SK-N-DZ (cell line): ENCODE data around the gene MYO10.
A peak's percentile ranks its signal among the peaks of the same experiment; 100 is the strongest.

Source experiments
- DNase-seq: peaks from one replicate; pipeline ENCODE4 v3.0.0-alpha.2; 2015; ENCODE audit warnings: low spot score

The MYO10 gene

DNA sequence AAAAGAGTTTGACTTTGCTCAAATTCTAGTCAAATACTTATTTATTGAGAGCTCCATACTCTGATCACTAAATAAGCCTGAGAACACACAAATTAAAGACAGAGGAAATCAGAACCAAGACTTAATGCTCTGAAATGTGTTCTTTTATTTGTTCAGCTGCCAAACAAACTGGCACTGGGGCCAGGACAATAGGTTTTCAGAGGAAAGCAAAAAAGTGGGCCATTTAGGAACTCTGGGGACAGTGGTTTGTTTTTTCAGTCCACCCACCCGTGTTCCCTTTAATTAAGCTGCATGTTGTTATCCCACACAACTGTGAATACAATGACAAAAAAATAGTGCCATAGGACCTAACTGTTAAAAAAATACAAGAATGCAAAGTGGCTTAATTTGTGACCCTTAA lies 223.9 kb downstream of the MYO10 start:
- no peak for DNase-seq

DNA sequence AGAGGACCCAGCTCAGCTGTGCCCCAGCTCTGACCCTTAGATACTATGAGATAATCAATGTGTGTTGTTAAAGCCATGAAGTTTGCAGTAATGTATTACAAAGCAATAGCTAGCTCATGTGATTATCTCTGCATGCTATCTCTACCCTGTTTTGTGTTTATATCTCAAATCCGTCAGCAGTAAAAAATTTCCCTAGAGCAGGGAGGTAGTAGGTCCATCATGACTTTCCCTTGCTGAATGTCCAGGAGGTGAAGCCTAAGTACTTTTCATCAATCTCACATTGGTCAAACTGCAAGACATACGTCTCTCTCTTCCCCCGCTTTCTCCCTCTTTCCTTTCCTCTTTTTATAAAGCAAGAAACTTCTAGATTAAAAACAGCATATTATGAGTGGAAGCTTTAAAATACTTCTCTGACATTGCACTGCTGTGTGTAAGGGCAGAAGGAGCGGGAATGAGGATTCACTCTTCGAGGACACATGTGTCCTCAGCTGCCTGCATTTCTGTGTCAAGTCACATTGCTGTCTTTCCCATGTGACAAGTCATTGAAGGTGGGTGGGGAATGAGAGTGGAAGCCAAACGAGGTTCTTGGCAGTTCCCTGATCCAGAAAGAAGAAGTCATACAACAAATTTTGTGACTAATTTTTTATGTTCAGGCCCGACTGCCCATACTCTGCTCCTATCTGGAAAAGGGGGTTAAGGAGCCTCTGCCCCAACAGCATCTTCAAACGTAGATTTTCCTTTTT lies 226.2 kb downstream of the MYO10 start:
- DNase-seq: no peak

DNA sequence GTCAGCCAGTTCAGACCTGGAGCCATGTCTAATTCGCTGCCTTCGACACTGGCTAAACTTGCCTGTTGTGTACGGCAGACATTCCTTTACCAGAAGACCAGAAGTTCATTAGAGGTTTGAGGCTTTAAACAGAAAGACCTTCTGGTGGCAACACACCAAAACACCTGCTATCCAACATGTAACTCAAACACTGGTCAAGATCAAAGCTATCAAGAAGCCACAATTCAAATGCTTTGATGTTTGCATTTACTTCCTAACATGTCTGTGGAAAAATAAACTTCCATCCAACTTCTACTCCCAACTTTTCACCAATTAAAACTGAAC lies 228.3 kb downstream of the MYO10 start:
- DNase-seq: no peak

DNA sequence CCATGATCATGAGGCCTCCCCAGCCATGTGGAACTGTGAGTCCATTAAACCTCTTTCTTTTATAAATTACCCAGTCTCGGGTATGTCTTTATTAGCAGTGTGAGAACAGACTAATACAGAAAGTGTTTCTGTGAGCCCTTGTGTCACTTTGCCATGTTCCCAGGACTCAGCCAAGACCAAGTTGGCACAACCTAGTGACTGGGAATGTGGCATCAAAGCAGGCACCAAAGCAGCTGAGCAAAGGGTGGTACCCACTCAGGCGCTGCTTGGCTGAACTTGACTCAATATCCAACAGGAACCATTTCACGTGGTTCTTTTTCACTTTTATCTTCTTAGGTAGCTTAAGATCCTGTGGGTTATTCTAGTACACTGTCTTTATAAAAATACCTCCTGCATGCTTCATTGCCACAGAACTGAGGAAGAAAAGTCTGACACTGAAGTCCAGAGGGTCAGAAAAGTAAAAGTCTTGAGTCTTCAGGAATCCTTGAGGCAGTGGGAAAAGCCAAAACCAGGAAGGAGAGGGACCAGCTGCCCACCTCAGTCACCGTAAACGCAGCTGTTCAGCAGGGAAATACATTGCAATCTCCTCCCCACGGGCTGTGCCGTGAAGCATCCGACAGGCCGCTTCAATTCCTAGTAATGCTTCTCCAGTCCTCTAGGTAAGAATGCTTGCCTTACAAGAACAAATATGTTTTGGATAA lies 228.8 kb downstream of the MYO10 start:
- DNase-seq: no peak

DNA sequence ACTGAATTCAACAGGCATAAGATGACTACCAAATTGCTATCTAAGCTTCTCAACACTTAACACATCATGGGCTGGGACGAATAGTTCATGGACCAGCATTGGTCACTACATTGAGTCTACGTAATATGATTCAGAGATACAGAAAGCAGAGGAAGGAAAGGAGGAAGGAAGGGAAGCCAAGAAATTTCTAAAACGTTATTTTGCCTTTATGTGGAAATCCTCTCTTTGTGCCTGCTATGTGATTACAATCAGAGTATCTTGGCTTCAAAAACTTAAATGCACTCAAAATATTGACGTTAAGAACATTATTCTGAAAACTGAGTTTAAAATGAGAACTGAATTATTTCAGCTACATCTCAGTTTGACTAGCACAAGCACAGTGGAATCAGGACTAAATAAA lies 231.1 kb downstream of the MYO10 start:
- no peak for DNase-seq

DNA sequence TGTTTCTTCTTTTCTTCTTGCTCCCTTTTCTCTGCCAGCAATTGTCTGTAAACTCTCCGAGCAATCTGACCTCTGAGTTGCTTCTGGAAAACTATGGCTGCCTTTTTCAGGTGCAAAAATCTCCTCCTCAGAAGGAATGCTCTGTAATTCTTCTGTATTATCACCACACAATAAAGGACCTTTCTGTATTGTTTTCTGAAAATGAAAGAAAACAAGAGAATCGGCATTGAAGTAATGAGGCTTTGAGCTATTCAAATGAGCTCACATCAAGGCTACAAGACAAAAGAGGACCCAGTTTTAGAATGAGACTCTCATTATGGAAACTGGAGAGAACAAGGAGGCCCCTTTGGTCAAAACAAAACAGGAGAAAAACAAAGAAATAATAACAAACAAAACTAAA lies 233.1 kb downstream of the MYO10 start:
- DNase-seq: no peak

DNA sequence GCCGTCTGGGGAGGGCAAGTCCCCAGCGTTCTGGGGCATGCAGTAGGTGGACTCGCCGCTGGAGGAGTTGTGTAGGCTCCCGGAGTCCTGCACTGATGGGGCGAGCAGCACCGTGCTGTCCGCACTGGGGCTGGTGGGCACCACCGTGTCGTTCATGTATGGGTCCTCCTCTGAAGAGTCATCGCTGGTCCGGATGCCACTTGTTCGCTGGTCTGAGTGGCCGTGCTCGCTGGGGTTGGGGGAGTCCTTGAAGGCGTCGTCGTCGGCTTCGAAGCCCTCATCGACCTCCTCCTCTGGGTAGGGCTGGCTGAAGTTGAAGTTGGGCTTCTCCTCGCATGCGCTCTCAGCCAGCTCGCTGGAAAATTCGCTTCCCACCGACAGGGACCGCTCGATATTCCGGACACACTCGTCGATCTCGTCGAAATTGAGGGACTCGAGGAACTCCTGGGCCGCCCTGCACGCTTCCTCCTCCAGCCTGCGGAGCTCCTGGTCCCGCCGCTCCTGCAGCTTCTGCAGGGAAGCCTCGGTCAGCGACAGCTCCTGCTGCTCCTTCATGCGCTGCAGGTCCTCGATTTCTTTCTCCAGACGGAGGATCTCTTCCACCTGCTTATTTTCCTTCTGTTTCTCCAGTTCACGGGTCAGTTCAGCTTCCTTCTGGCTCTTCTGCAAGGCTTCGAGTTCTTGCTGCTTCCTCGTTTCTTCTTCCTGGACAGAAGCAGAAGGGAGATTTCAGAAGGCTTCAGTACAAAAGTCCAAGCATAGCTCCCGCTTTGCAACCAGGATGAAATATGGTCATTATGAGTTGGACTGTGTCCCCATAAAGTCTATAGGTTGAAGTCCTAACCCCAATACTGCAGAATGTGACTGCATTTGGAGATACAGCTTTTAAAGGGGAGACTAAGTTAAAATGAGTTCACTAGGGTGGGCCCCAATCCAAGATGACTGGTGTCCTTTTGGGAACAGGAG lies 234.7 kb downstream of the MYO10 start:
- DNase-seq: no peak

DNA sequence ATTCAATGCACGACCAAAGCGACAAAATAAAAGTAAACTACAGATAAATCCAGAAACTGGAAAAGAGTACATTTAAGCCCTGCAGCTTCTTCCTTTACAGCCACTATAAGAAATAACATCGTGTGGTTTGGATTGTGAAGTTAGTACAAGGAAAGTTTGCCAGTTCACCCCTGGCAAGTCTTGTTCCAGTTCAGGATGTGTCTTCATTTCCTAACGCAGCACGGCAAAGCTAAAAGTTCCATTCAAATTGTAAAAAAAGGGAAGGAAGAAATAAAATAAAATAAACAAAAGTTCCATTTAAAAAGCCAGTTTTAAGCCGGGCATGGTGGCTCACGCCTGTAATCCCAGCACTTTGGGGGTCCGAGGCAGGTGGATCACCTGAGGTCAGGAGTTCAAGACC lies 236.0 kb downstream of the MYO10 start:
- no peak for DNase-seq

DNA sequence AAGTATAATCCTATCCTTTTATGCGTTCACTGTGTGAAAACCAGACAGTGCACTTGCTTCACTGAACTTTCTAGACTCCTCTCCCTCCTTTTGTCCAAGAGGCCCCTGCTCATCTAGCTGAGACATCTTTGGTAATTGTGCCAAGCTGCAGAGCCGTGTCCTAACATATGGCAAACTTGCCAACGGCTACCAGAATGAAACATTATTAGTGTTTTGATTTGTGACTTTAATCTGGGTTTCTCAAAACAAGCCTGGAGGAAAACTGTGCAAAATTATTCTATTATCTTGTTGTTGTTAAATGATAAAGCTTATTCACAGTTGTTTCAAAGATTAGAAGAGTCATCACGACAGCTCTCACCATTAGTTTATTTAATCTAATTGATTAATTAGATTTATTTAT lies 240.3 kb downstream of the MYO10 start:
- no peak for DNase-seq

DNA sequence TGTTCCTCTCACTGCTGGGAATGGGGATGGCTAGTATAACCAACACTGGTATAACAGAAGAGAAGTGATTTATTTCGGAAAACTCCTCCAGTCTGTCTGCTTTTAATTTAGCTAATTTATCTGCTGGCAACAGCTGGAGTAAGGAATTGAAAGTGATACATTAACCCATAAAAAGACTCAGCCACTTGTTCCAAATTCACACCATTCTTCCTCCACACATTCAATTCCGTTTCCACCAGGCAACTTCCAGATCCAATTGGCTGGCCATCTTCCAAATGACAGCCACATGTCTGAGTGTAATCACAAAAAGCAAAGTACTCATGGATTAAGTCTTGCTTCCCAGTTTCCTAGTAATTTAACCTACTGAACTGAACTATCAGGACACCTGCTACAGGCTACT lies 242.2 kb downstream of the MYO10 start:
- DNase-seq: no peak

DNA sequence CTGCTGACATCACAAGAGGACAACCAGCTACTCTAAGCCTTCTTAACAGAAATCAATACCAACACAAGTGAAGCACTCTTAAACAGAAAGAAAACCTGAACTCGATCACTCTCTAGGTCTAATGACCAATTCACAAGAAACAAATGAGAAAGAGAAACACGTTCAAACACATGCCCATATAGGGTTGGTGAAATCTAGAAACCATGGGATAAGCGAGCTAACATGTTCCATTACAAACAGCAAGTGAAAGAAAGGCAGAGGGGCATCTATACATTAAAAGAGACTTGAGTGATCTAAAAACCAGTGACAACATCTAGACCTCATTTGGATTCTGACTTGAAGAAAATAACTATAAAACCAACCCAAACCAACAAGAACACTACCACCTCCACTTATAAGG lies 244.4 kb downstream of the MYO10 start:
- no peak for DNase-seq

DNA sequence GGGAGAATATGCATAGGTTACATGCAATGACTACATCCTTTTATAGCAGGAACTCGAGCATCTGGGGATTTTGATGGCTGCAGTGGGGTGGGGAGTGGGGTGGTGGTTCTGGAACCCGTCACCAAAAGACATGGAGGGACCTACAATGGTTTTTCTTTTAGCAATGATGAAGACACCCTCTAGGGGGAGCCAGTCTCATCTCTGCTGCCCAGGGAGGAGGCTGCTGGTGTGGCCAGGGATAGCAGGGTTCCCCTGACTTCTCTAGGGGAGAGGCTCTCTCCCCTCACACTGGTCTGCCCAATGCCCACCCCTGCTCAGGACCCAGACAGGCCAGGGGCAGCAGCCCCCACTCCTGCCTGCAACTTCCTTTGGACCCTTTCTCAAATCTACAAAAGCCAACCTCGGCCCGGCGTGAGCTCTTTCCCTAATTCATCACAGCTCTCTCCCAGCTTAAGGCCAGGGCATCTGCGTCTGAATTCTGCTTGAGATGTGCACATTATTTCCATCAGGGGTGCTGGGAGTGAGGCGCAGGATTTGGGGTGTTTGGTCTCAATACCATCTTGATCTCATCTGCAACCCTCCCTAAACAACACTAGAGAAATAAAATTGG lies 245.7 kb downstream of the MYO10 start:
- peak; percentile 48 for DNase-seq

DNA sequence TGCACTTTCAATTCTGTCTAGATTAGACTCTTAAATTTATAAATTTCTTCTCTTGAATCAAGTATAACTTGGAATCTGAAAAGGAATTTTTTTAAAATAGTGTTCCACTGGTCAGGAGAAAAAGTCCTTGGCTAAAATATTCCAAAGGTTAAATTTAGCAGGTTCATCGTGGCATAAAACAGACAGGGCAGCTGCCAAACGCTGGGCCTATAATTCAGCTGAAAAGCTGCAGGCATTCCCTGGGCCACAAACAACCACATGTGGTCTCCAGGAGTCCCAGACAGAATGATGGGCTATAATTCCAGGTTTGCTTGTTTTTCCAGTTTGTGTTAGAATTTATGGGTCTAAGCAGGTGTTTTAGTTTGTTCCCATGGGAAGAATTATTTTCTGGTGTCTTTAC lies 248.2 kb downstream of the MYO10 start:
- DNase-seq: peak; percentile 24

DNA sequence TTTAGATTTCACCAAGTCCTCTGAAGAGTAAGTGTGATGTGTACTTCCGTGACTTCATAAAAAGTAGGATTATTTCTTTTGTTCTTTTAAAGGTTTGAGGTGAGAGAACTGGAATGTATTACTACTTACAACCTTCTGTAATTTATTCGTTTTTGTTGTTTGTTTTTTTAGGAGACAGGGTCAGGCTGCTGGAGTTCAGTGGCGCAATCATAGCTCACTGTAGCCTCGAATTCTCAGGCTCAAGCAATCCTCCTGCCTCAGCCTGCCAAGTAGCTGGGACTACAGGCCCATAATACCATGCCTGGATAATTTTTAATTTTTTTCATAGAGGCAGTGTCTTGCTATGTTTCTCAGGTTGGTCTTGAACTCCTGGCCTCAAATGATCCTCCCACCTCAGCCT lies 251.0 kb downstream of the MYO10 start:
- DNase-seq: no peak

DNA sequence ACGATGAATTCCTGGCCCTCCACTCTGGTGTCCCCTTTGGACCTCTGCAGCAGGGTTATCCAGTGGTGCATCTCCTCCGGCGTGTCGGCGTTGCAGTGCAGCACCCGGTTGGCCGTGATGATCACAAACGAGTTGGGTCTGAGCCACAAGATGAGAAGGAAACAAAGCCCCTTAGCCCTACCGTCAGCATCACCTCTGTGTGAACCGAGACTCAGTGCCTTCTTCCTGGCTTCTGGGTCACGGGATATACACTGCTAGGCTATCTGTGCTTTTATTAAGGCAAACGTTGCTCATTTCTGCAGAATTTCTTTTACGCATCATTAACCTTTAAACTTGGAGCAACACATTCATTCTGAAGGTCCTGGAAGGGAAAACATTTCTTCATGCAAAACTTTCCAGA lies 254.2 kb downstream of the MYO10 start:
- no peak for DNase-seq

DNA sequence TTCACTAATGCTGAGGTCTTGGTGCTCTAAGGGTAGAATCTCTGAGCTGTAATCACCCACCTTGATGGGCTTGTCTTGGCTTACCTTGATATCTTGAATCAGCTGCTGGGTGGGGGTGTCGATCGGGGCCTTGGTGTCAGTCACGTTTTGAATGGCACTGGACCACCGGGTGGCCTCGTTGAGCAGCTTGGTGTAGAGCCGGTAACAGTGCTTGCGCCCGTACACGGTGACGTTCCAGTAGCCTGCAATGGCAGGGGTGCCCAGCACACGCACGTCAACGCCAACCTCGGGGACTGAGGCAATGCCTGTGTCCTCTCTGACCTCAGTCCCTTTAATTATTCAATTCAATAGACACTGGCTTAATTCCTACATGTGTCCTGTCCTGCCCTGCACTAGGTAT lies 256.2 kb downstream of the MYO10 start:
- DNase-seq: no peak

DNA sequence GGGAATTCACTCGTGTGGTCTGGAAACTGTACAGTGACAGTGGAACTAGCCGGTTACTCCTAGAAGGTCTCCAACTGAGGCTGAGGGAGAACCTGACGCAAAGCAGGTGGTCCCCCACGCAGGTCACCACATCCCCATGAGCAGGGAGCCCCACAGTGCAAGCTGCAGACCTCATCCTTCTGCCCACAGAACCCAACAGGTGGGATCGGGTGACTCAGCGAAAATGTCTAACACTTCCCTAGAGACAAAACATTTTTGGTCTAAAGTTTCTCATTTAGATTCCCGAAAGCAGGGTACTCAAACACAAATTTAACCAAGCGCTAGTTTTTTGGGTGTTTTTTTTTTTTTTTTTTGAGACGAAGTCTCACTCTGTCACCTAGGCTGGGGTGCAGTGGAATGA lies 256.9 kb downstream of the MYO10 start:
- DNase-seq: no peak

DNA sequence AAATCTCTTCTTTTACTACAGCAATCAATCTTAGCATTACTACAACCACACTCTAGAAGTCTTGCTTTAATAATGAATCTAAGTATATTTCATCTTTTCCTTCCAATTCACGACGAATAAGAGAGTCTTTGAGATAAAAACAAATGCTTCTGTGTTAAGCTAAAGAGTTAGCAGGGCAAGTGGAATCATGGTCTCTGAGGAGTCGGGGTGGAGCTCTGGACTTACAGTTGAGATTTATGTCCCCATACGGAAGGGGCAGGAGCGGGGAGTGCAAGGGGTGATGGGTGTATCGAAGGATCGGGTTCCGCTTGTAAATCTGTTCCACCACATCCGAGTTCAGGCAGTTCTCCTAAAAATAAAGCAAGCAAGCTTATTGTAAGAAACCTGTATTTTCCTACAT lies 260.3 kb downstream of the MYO10 start:
- DNase-seq: no peak

DNA sequence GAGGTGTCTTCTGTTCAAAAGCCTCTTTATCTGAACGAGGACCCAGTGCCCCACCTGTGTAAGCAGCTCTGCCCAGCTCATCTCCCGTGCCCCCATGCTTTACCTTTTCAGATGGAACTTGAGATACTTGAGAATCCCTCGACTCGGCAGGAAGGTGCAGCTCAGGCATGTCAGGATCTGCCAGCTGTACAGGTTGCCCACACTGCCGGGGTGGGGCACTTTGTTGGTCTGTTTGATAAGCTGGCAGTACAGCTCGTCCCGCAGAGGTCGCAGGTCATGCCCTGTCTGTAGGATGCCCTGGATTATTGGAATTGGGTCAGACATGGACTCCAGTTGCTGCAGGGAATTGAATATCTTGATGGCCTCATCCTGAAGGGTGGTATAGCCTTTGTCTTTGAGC lies 261.3 kb downstream of the MYO10 start:
- no peak for DNase-seq

DNA sequence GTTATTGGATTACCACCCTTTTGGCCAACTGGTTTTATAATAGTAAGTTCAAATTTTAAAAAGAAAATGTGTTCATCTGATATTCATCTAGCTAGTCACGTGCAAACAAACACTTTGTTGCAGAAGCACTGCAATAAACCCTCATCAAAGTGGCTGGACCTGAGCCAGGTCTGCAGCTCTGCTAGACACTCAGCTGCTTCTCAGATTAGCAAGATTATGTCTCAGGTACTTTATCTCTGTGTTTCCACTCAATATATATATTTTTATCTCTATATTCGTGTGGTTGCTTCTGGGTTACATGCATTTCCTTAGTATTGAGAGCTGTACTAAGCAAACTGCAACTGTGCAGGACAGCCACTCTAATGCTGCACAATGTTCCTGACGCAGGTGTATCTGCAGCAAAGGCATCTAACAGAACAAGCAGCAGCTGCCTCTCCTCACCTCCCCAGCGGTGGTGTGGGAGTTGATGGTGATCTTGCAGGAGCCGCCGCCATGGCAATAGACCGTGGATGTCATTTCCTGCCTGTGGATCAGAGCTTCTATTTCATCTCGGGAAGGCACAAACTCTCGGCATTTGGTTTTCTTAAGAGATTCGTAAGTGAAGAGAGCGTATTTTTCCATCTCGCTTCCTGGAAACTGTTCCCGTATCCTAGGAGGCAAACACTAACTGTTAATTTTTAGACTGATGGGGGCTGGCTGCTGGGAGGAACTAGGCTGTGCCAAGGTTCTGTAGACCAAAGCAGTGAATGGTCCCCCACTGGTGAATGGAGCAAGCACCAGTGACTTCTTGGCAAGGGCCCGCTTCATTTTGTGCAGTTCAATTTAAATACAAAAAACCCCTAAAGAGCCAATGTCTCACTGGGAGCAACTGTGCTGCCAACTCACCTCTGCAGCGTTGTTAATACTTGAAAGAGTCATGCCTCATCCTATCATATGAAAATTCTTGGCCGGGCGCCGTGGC lies 262.6 kb downstream of the MYO10 start:
- peak; percentile 42 for DNase-seq

DNA sequence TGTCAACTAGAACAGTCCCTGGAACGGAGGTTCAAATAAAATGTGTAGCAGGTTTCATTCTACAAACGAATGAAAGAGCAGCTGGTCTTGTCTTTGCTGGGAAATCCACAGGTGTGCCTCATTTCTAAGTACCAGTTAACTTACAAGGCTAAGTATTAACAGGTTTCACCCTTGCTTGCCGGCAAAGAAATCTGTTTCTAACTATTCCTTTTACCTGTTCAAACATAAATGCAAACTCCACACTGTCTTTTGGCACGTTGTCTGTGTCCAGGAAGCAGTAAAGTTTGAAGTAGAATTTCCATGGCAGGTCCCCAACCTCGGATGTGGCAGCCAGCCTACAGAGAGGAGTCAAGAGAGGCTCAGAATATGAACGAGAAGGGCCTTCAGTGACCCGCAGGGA lies 264.9 kb downstream of the MYO10 start:
- DNase-seq: no peak
